ENCODE results near the gene CCDC127.

GRCh38 chr5:182126-182525 is 35.8 kb downstream of the CCDC127 start:
- no peak for TF ChIP-seq CTCF (IDR thresholded peaks at IDR 0.05; ENCODE audit: low read depth, low read length, poor library complexity, severe bottlenecking)
- no peak for TF ChIP-seq EZH2phosphoT487 (IDR thresholded peaks at IDR 0.05; ENCODE audit: borderline replicate concordance, low read length)

All from DOHH2 (cell line).